ENCODE data around the gene MGAT4C.
"Not testable (repeated sequence)": the region's sequence is repeated elsewhere in the genome, so short reads cannot be mapped to it uniquely, and the experiment has no call there.

Gene MGAT4C

GRCh38 chr12:86143162-86143561 lies 113.0 kb downstream of the MGAT4C start:
- no peak overlapping the region for H3K4me3 ChIP-seq
- no peak overlapping the region for H3K27ac ChIP-seq

- H3K27ac ChIP-seq, result no peak overlapping the region
- H3K4me3 ChIP-seq, result no peak overlapping the region
Measured at GRCh38 chr12:86139671-86140070, 116.5 kb downstream of the MGAT4C start.

GRCh38 chr12:86138770-86139169 lies 117.4 kb downstream of the MGAT4C start:
- H3K4me3 ChIP-seq, result no peak overlapping the region
- H3K27ac ChIP-seq, result no peak overlapping the region

GRCh38 chr12:86137936-86138335 lies 118.3 kb downstream of the MGAT4C start:
- no peak overlapping the region for H3K4me3 ChIP-seq
- no peak overlapping the region for H3K27ac ChIP-seq

GRCh38 chr12:86134561-86134960 lies 121.6 kb downstream of the MGAT4C start:
- no peak overlapping the region for H3K4me3 ChIP-seq
- H3K27ac ChIP-seq, result no peak overlapping the region

GRCh38 chr12:86126900-86127299 lies 129.3 kb downstream of the MGAT4C start:
- not testable (repeated sequence) for H3K27ac ChIP-seq, H3K4me3 ChIP-seq

GRCh38 chr12:86122846-86123468 lies 133.2 kb downstream of the MGAT4C start:
- Histone ChIP-seq H3K4me3 (no peak overlapping the region), H3K27ac (no peak overlapping the region)

GRCh38 chr12:86118161-86118560 lies 138.0 kb downstream of the MGAT4C start:
- Histone ChIP-seq H3K27ac (no peak overlapping the region), H3K4me3 (no peak overlapping the region)

GRCh38 chr12:86117711-86118110 lies 138.5 kb downstream of the MGAT4C start:
- no peak overlapping the region for H3K27ac ChIP-seq
- no peak overlapping the region for H3K4me3 ChIP-seq

- no peak overlapping the region for H3K27ac ChIP-seq
- H3K4me3 ChIP-seq, result no peak overlapping the region
Measured at GRCh38 chr12:86104087-86104486, 152.1 kb downstream of the MGAT4C start.

GRCh38 chr12:86097161-86097560 lies 159.0 kb downstream of the MGAT4C start:
- Histone ChIP-seq H3K27ac (no peak overlapping the region), H3K4me3 (no peak overlapping the region)

GRCh38 chr12:86091681-86092080 lies 164.5 kb downstream of the MGAT4C start:
- H3K27ac ChIP-seq, result no peak overlapping the region
- no peak overlapping the region for H3K4me3 ChIP-seq

- H3K4me3 ChIP-seq, result no peak overlapping the region
Measured at GRCh38 chr12:86081843-86082242, 174.3 kb downstream of the MGAT4C start.

GRCh38 chr12:86059052-86059451 lies 197.1 kb downstream of the MGAT4C start:
- H3K4me3 ChIP-seq, H3K27ac ChIP-seq: not testable (repeated sequence)

More at GRCh38 chr12:86081843-86082242, 174.3 kb downstream of the MGAT4C start:
- no peak overlapping the region for H3K27ac ChIP-seq

- H3K4me3 ChIP-seq, result no peak overlapping the region
- H3K27ac ChIP-seq, result no peak overlapping the region
Measured at GRCh38 chr12:86057092-86057845, 198.9 kb downstream of the MGAT4C start.

- H3K27ac ChIP-seq, result no peak overlapping the region
- no peak overlapping the region for H3K4me3 ChIP-seq
Measured at GRCh38 chr12:86052921-86053320, 203.3 kb downstream of the MGAT4C start.

GRCh38 chr12:86050010-86050409 lies 206.2 kb downstream of the MGAT4C start:
- Histone ChIP-seq H3K4me3 (no peak overlapping the region), H3K27ac (no peak overlapping the region)

GRCh38 chr12:86044396-86044795 lies 211.8 kb downstream of the MGAT4C start:
- Histone ChIP-seq H3K27ac (no peak overlapping the region), H3K4me3 (no peak overlapping the region)

- H3K27ac ChIP-seq, result no peak overlapping the region
- no peak overlapping the region for H3K4me3 ChIP-seq
Measured at GRCh38 chr12:86042062-86042461, 214.1 kb downstream of the MGAT4C start.

- H3K4me3 ChIP-seq, result no peak overlapping the region
- H3K27ac ChIP-seq, result no peak overlapping the region
Measured at GRCh38 chr12:86018361-86018760, 237.8 kb downstream of the MGAT4C start.

GRCh38 chr12:86015026-86015425 lies 241.2 kb downstream of the MGAT4C start:
- no peak overlapping the region for H3K27ac ChIP-seq
- no peak overlapping the region for H3K4me3 ChIP-seq

GRCh38 chr12:86006727-86007126 lies 249.5 kb downstream of the MGAT4C start:
- no peak overlapping the region for H3K4me3 ChIP-seq
- H3K27ac ChIP-seq, result no peak overlapping the region
